Activated CD8-positive, alpha-beta memory T cell treated with anti-CD3 and anti-CD28 coated beads, Interleukin-2, amount 50 U/mL, for 24 hours (primary cell): ENCODE results near the gene CALB2.

Experiments
- DNase-seq: peaks from one replicate; pipeline ENCODE4 v3.0.0-alpha.2; 2020; ENCODE audit errors: extremely low read depth

The CALB2 gene

GRCh38 chr16:71426880-71427615 lies 68.5 kb downstream of the CALB2 start:
- DNase-seq: no peak

DNA sequence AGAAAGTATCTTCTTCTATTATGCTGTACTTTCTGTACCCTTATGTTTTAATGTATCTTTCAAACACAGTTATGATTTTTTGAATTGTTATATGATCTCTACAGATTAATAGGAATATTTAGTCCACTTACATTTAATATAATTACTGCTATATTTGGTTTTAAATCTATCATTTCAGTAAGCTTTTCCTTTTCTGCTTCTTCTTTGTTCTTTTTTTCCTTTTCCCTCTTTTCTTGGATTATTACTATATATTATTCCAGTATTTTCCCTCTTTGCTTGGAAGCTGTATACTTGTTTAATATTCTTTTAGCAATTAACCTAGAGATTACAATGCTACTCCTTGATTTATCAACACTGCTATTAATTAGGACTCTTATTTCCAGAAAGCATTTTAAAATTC lies 69.9 kb downstream of the CALB2 start:
- DNase-seq: no peak

DNA sequence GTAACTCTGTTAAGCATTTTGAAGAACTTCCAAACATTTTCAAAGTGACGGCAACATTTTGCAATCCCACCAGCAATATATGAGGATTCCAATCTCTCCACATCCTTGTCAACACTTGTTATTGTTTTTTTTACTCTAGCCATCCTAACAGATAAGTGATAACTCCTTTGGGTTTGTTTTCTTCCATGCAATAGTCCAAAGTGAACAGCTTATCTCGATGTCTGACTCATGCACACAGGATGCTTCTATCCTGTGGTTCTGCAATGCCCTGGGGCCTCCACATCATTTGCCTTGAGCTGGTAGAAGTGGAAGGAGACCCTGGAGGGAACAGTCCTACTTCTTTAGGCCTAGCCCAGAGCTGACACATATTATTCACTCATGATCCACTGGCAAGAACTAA lies 70.4 kb downstream of the CALB2 start:
- DNase-seq: no peak

GRCh38 chr16:71429581-71429980 lies 71.1 kb downstream of the CALB2 start:
- no peak for DNase-seq

DNA sequence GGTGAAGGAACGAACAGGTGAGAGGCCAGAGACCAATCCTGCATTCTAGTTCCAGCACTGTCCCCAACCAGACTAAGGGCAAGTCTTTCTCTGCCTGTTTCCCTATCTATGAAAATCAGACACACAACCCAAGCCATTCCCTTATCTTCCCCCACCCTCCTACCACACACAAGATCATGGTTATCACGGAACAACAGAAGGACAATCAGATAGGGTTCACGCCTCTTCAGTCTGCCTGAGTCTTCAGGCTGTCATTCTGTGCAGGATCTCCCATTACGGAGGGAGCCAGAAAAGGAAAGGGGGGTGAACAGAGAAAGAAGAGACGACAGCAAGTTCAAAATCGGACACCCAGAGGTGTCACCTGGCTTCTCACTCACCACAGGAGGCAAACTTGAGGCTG lies 72.2 kb downstream of the CALB2 start:
- no peak for DNase-seq

GRCh38 chr16:71431176-71431575 lies 72.7 kb downstream of the CALB2 start:
- no peak for DNase-seq

GRCh38 chr16:71431991-71432390 lies 73.5 kb downstream of the CALB2 start:
- DNase-seq: no peak

DNA sequence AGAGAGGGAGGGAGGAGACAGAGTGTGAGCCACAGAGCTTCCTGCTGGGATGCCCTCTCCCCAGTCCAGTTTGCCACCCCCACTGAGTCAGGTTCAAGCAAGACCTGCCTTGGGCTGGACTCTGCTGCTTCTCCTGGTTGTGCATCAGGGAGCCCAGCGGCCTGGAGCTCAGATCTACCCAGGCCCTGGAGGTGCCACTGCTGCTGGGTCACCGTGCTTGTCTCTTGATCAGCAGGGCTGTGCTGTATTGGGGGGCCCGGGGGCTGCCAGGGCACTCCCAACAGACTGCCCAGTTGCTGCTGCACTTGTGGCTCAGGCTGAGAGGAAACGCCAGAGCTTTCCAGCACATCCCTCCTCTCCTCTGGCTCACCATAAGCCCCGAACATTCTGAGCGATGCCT lies 74.4 kb downstream of the CALB2 start:
- DNase-seq: no peak

GRCh38 chr16:71436473-71436872 lies 78.0 kb downstream of the CALB2 start:
- no peak for DNase-seq

GRCh38 chr16:71439523-71439922 lies 81.0 kb downstream of the CALB2 start:
- DNase-seq: no peak
